ENCODE measurements around the gene TMEM258.

Gene TMEM258

GRCh38 chr11:61776561-61777075 lies 15.8 kb downstream of the TMEM258 start:
- DNase-seq (ENCODE audit: low spot score) = peak; percentile 92

DNA sequence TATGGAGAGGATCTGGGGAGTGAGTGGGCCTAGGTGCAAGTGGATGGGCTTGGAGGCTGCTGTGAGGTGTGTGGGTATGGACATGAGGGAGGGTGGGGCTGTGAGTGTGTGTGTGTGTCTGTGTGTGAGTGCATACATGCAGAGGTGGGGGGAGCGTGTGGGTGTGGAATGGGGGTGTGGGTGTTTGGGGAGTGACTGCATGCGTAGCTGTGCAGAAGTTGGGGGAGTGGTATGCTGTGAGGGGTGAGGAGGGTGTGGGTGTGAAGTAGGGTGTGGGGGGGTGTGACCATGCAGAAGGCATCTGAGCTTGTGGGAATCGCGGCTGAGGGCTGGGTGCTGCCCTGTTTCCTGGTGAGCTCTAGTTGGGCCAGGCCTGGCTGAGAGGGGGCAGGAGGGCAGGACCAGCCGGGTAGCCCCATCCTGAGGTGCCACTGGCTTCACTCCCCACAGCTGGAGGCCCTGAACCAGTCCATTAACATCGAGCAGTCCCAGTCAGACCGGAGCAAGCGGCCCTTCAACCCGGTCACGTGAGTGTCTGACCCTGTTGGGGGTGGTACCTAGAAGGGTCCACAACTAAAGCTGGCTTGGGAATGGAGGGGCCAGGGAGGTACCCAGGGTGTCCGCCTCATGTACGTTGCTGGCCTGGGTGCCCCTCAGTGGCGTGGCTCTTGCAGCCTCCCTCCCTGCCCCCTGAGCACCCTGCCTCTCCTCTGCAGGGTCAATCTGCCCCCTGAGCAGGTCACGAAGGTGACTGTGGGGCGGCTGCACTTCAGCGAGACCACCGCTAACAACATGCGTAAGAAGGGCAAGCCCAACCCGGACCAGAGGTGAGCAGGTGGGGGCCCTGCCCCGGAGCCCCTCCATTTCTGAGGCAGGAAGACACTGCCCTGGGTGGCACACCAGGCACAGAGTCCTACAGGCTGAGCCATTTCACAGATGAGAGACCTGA lies 16.5 kb downstream of the TMEM258 start:
- DNase-seq (ENCODE audit: low spot score) = no peak

GRCh38 chr11:61775106-61775505 lies 17.3 kb downstream of the TMEM258 start:
- no peak for DNase-seq (ENCODE audit: low spot score)

- DNase-seq (ENCODE audit: low spot score) = no peak
Measured at GRCh38 chr11:61774411-61774810, 18.0 kb downstream of the TMEM258 start.

GRCh38 chr11:61773809-61774208 lies 18.6 kb downstream of the TMEM258 start:
- no peak for DNase-seq (ENCODE audit: low spot score)

- no peak for DNase-seq (ENCODE audit: low spot score)
Measured at GRCh38 chr11:61773356-61773755, 19.0 kb downstream of the TMEM258 start.

DNA sequence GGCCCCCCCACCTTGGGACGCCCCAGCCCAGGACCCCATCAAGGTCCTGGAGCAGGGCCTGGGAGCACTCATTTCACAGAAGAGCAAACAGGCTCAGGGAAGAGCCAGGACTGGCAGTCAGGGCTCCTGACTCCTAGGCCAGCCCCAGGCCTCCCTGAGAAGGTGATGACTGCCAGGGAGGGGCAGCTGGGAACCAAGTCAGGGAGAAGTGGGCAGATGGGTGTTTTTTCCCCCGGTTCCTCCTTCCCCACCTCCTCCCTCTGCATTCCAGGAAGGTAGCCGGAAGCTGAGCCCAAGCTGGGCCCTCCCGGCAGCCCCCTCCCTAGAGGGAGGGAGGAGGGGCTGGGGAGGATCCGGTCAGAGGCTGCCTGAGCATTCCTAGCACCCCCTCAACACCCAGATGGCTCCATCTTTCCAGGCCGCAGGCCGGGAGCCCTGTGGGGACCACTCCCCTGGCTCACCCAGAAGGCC lies 20.4 kb downstream of the TMEM258 start:
- DNase-seq (ENCODE audit: low spot score) = no peak

DNA sequence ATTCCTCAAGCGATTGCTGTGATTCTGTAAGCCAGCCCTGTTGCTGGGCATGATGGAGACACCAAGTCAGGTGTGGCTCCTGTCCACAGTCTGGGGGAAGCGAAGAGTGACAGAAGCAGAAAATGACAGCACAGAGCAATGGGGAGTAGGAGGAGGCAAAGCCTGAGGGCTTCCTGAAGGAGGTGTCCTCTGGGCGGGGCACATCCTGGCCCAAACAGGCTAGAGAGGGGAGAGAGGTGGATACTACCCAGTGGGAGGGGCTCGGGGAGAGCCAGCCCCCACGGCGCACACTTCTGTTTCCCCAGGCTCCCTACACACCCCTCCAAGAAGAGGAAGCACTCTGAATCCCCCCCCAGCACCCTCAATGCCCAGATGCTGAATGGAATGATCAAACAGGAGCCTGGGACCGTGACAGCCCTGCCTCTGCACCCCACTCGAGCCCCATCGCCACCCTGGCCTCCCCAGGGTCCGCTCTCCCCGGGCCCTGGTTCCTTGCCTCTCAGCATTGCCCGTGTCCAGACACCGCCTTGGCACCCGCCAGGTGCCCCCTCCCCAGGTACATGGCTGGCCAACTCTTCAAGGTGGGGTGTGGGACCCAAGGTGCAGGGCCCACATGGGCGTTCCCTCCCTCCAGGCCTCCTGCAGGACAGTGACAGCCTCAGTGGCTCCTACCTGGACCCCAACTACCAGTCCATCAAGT lies 21.1 kb downstream of the TMEM258 start:
- no peak for DNase-seq (ENCODE audit: low spot score)

GRCh38 chr11:61769946-61770683 lies 22.3 kb downstream of the TMEM258 start:
- no peak for DNase-seq (ENCODE audit: low spot score)

DNA sequence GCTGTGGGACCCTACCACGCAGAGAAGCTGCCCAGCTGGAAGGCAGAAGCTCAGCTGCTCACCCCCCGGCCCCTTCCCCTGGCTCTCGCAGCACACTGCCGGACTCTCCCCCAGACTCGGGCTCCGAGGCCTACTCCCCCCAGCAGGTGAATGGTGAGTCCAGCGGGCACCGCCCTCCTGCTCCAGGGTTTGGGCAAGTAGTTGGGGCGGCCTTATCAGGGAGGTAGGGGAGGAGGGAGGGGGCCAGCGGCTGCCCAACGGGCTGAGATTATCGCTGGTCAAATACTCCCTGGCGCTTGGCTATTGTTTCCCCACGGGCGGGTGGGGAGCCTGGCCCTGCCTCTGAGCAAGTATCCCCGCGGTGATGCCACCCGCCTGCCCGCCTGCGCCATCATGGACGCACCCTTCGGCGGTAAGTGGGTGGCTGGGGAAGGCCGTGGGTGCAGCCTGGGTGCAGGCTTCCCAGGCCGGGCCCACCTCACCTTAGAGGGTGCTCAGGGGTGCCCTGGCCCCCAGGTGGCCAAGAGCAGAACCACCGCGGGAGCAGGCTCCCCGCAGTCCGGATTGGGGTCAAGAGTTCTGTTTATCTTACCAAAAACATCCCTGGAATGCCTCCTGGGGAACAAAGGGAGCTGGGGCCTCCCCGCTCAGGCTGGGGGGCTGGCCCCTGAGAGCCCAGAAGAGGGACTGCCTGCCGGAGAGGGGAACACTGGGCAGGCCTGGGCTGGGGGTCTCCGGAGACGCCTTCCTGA lies 23.1 kb downstream of the TMEM258 start:
- DNase-seq (ENCODE audit: low spot score) = peak; percentile 85

GRCh38 chr11:61768376-61769076 lies 23.9 kb downstream of the TMEM258 start:
- DNase-seq (ENCODE audit: low spot score) = no peak

- no peak for DNase-seq (ENCODE audit: low spot score)
Measured at GRCh38 chr11:61766353-61766841, 26.0 kb downstream of the TMEM258 start.

GRCh38 chr11:61765550-61766253 lies 26.7 kb downstream of the TMEM258 start:
- DNase-seq (ENCODE audit: low spot score) = no peak

GRCh38 chr11:61764606-61765260 lies 27.7 kb downstream of the TMEM258 start:
- DNase-seq (ENCODE audit: low spot score) = no peak

GRCh38 chr11:61763930-61764605 lies 28.3 kb downstream of the TMEM258 start:
- DNase-seq (ENCODE audit: low spot score) = no peak

- no peak for DNase-seq (ENCODE audit: low spot score)
Measured at GRCh38 chr11:61762798-61763197, 29.6 kb downstream of the TMEM258 start.

DNA sequence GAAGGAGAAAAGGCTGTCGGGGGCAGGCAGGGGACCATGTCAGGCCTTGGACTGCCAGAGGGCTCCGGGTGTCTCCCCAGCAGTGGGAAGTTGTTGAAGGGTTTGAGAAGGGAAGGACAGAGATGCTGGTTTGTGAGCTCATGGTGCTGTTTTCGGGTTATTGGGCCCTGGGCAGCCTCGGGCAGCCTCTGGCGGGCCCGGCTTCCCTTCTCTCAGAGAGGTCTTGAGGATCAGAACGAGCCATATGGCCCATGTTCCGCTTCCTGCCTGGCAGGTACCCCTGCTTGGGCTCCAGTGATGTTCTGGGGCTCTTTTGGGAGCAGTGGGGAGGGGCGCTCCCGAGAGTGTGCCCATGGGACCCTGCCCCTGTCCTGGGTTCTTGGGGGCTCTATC lies 30.2 kb downstream of the TMEM258 start:
- no peak for DNase-seq (ENCODE audit: low spot score)

DNA sequence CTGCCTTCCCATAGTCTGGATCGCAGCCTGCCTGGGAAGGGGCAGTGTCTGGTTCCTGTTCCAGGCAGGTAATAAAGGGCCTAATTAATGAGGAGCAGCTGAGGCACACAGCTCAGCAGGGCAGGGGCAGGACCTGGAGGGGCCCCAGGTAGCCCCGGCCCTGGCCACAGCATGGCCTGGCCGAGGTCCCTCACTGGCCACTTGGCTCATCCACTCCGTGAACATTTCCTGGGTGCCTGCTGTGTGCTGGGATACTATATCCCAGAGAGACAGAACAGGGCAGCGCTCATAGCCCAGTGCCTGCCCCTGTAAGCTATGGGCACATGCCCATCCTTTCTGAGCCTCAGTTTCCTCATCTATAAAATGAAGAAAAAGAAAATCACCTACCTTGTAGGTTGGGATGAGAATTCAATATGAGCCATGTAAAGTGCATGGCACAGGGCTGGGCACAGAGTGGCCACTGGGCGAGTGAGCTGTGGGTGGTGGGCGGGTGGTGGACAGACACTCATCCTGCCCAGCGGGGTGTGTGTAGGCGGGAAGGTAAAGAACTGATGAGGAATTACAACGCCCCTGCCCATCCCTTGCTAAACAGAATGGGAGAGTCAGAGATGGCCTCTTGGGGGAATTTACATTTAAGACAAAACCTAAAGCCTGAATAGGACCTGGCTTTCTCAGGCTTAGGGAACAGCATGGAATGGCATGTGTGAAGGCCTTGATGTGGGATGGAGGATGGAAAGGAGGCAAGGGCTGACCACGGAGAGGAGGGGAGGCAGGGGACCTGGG lies 30.8 kb downstream of the TMEM258 start:
- DNase-seq (ENCODE audit: low spot score) = no peak
